Measurements from ENCODE around the gene LIMCH1.

LIMCH1 gene

GRCh38 chr4:41532336-41532735, 5.6 kb upstream of the LIMCH1 start:
- DNase-seq (ENCODE audit: low read depth in 1 of 2, low spot score in 1 of 2) = no peak

GRCh38 chr4:41532882-41533281, 5.1 kb upstream of the LIMCH1 start:
- no peak for DNase-seq (ENCODE audit: low read depth in 1 of 2, low spot score in 1 of 2)

- DNase-seq (ENCODE audit: low read depth in 1 of 2, low spot score in 1 of 2) = no peak
These were observed 4.3 kb upstream of the LIMCH1 start for GRCh38 chr4:41533680-41534079.

- DNase-seq (ENCODE audit: low read depth in 1 of 2, low spot score in 1 of 2) = no peak
These were observed 3.6 kb upstream of the LIMCH1 start for GRCh38 chr4:41534404-41534803.

- DNase-seq (ENCODE audit: low read depth in 1 of 2, low spot score in 1 of 2) = no peak
These were observed 2.0 kb upstream of the LIMCH1 start for GRCh38 chr4:41535911-41536371.

- no peak for DNase-seq (ENCODE audit: low read depth in 1 of 2, low spot score in 1 of 2)
These were observed 566 bp upstream of the LIMCH1 start for GRCh38 chr4:41537292-41537890.

GRCh38 chr4:41538887-41539498, 1.0 kb downstream of the LIMCH1 start:
- DNase-seq (ENCODE audit: low read depth in 1 of 2, low spot score in 1 of 2) = no peak

GRCh38 chr4:41539711-41540110, 1.8 kb downstream of the LIMCH1 start:
- DNase-seq (ENCODE audit: low read depth in 1 of 2, low spot score in 1 of 2) = no peak

GRCh38 chr4:41540687-41541086, 2.7 kb downstream of the LIMCH1 start:
- DNase-seq (ENCODE audit: low read depth in 1 of 2, low spot score in 1 of 2) = no peak

- DNase-seq (ENCODE audit: low read depth in 1 of 2, low spot score in 1 of 2) = no peak
These were observed 3.7 kb downstream of the LIMCH1 start for GRCh38 chr4:41541687-41542094.

GRCh38 chr4:41542526-41543275, 4.7 kb downstream of the LIMCH1 start:
- no peak for DNase-seq (ENCODE audit: low read depth in 1 of 2, low spot score in 1 of 2)

GRCh38 chr4:41545238-41545637, 7.3 kb downstream of the LIMCH1 start:
- DNase-seq (ENCODE audit: low read depth in 1 of 2, low spot score in 1 of 2) = no peak

GRCh38 chr4:41546638-41547037, 8.7 kb downstream of the LIMCH1 start:
- DNase-seq (ENCODE audit: low read depth in 1 of 2, low spot score in 1 of 2) = no peak

GRCh38 chr4:41548305-41548880, 10.4 kb downstream of the LIMCH1 start:
- DNase-seq (ENCODE audit: low read depth in 1 of 2, low spot score in 1 of 2) = no peak

GRCh38 chr4:41549478-41549877, 11.5 kb downstream of the LIMCH1 start:
- DNase-seq (ENCODE audit: low read depth in 1 of 2, low spot score in 1 of 2) = no peak

GRCh38 chr4:41550308-41550707, 12.4 kb downstream of the LIMCH1 start:
- DNase-seq (ENCODE audit: low read depth in 1 of 2, low spot score in 1 of 2) = no peak

GRCh38 chr4:41551536-41551935, 13.6 kb downstream of the LIMCH1 start:
- no peak for DNase-seq (ENCODE audit: low read depth in 1 of 2, low spot score in 1 of 2)

- DNase-seq (ENCODE audit: low read depth in 1 of 2, low spot score in 1 of 2) = no peak
These were observed 16.9 kb downstream of the LIMCH1 start for GRCh38 chr4:41554905-41555304.

GRCh38 chr4:41556526-41556925, 18.6 kb downstream of the LIMCH1 start:
- DNase-seq (ENCODE audit: low read depth in 1 of 2, low spot score in 1 of 2) = no peak

GRCh38 chr4:41559940-41560516, 22.1 kb downstream of the LIMCH1 start:
- DNase-seq (ENCODE audit: low read depth in 1 of 2, low spot score in 1 of 2) = no peak

GRCh38 chr4:41561244-41561643, 23.3 kb downstream of the LIMCH1 start:
- no peak for DNase-seq (ENCODE audit: low read depth in 1 of 2, low spot score in 1 of 2)

GRCh38 chr4:41567186-41567585, 29.2 kb downstream of the LIMCH1 start:
- DNase-seq (ENCODE audit: low read depth in 1 of 2, low spot score in 1 of 2) = no peak

All from activated T-helper 1 cell treated with anti-CD3 and anti-CD28 coated beads, Interleukin-2, amount 50 U/mL, for 16 hours (primary cell).